NCI-H2029 (cell line): Measurements from ENCODE around the gene PTX3.

Experiments used
- DNase-seq: peaks from one replicate; lab custom pipeline; 2025; lab: John Stamatoyannopoulos, UW

PTX3 gene

GRCh38 chr3:157423337-157423736, 13.3 kb upstream of the PTX3 start:
- no peak for DNase-seq

GRCh38 chr3:157427901-157428300, 8.7 kb upstream of the PTX3 start:
- no peak for DNase-seq

GRCh38 chr3:157428853-157429252, 7.8 kb upstream of the PTX3 start:
- no peak for DNase-seq

- no peak for DNase-seq
Measured at GRCh38 chr3:157429708-157430107, 6.9 kb upstream of the PTX3 start.

DNA sequence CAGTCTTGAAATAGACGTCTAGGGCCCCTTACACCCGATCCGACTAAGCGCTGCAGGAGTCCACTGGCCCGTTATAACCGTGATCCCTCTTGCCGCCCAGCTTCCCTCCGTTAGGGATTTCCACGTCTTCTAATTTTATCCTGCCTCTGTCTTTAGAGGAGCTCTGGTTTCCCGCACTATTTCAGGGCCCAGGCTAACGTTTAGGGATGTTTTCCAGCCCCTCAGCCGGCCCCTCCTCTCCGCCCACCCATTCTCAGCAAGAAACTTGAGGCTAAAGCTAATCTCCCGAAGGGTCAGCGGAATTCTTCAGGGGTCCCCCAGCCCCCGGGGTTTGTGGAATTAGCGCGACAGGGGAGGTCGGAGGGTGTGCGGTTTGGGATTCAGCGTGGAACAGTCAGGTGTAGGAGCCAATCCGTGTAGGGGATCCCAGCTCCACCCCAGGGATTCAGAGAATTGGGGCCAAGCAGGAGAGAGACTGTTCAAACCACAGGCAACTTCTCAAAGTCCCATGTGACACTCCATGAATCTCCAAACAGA, 1.6 kb downstream of the PTX3 start:
- DNase-seq: no peak

DNA sequence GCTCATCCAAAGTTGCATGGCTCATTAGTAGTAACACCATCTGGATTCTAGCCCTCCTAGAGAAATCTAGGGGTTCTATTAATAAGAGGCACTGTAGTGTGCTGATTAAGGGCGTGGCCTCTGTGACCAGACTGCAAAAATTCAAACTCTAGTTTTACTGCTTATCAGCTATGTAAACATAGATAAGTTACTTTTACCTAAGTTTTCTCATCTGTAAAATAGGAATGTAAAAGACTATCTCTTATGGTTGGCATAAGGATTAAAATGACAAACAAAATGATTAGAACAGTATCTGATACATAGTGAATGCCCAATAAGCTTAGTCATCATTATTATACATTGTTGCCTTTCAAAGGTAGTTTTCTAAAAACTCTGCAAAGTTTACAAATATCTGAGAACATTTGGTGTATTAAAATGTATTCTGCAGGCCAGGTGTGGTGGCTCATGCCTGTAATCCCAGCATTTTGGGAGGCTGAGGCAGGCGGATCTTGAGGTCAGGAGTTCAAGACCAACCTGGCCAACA, 4.5 kb downstream of the PTX3 start:
- no peak for DNase-seq

- DNase-seq: no peak
Measured at GRCh38 chr3:157442729-157443128, 6.1 kb downstream of the PTX3 start.

- DNase-seq: no peak
Measured at GRCh38 chr3:157443905-157444796, 7.5 kb downstream of the PTX3 start.

- DNase-seq: no peak
Measured at GRCh38 chr3:157444797-157445184, 8.1 kb downstream of the PTX3 start.

DNA sequence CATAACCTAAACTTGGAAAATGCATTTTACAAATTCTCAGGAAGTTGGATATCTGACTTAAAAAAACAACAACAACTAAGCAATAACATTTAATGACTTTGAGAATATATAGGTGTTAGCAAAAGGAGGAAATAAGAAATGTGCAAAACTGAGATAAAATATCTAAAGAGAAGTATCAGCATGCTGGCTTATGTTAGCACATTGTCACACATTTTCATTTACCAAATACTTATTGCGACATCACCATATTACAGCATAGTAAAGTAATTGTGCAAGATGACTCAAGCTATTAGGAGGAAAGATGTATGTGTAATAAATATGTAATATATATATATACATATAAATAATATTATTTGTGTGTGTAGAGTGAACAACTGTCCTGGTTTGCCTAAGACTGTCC, 9.2 kb downstream of the PTX3 start:
- no peak for DNase-seq

DNA sequence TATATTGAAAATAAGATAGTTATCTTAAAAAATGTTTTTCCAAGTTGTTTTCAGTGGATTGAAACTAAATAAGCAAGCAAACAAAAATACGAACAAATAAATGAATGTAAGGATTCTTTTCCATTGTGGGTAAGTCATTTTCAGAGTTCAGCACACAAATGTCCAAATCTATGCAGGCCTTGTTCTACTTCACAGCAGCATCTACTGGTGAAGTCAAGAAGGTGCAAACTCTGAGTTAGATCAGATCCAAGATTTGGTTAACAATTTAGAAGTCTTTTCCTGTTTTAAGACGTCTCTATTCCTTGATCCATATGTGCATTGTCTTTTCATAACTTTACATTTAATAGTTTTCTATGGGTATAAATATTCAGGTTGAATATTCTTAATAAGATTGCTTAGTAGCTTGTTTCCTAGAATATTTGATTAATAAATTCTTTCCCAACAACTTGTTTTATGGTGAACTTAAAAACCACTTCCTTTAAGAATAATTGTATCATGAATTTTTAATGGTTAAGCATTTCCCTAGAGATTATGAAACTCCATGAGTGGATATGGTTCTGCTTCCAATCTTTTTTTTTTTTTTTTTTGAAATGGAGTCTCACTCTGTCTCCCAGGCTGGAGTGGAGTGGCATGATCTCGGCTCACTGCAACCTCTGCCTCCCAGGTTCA, 10.5 kb downstream of the PTX3 start:
- DNase-seq: no peak

- no peak for DNase-seq
Measured at GRCh38 chr3:157452097-157452496, 15.4 kb downstream of the PTX3 start.

DNA sequence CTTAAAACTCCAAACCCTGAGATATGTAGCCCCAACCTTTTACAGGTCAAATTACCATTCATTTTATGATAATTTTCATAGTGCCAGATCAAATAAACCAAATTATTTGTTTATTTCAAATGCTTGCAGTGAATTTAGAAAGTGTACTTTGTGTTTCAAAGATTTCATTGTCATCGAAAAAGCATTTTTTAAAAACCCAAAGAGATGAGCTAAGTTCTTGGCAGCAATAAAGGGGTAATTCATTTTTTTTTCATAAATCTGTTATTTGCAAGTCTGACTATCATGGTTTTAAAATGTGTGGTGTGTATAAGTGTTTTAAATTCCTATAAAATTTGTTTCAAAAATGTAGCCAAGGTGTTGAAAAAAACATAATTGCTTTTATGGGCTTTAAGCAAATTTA, 17.2 kb downstream of the PTX3 start:
- no peak for DNase-seq

DNA sequence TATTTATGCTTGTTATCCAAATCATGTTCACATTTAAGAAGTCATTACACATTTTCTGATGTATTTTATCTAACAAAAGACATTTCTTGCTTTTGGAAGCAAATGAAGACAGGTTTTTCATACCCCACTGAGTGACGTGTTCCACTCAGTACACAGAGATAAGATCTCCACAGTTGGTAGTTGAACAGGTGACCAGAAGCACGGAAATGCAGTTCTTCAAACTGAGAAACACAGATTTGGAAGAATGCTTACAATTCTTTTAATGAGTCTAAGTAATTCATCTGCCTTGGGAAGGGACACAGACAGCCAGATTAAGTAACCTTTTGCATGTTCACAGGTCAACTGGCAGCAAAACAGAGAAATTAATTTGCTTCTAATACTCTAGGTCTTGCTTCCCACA, 23.1 kb downstream of the PTX3 start:
- no peak for DNase-seq

- no peak for DNase-seq
Measured at GRCh38 chr3:157460253-157460652, 23.6 kb downstream of the PTX3 start.

DNA sequence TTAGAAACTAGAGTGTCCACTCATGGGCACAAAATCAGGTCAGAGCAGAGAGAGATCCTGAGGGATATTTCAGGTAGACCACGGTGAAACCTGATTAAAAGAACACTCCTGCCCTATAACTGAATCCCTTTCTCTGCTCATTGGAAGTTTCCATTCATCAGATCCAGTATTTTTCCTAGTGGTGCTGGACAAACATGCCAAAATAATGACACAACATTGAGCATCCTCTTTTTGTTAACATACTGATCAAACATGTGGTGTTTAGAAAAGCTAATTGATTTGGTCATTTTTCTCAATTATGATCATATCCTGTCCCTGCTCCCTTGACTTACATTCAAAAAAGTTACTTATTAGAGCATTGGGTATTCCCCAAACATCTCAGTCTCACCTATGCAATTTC, 27.2 kb downstream of the PTX3 start:
- DNase-seq: no peak

DNA sequence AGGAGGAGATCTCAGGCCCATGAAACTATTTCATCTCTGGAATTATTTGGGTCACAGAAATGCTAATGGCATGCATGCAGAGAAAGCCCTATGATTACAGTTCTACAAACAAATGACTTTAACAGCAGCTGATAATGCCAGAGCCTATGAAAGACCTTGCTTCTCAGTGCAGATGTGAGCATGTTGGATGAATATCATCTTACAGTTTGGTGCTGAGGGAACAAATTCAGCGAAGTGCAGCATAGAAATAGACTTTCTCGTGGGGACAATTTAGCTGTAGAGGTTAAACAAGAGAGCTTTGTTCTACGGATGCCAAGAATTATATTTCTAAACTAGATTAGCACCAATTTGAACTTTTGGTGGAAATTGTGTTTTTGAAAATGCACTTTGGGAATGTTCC, 27.7 kb downstream of the PTX3 start:
- no peak for DNase-seq

DNA sequence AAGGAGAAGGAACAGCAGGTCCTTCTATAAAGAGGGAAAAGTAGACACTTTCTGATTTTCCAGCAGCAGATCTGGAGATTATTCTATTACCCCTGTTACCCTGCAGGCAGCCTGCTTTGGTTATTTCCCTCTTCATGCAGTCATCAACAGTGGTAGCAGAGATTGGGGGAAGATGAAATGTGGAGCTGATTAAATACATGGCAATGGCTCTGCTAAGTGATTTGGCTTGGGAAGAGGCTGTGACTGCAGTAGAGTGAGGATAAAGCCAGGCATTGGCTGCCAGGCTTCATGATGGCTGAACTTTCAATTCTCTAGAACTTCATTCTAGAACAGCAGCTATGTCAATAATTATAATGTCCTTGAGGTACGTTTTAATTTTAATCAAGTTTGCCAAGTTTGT, 29.1 kb downstream of the PTX3 start:
- no peak for DNase-seq

DNA sequence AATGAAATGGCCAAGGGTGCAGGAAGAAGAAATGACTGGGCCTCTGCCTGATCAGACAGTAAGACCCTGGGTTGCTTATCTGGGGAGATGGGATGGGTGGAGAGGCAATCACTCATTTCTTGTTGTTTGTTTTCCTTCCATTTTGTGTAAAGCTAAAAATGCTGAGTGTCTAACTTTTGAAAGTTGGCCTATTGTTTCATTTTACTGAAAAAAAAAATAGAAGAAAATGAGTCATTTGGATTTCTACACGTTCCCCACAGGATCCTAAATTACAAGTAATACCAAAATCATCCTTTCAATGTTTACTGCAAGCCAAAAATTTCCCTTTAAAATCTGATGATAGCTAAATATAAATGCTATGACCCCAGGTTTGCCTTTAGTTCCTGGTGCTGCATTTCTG, 30.6 kb downstream of the PTX3 start:
- no peak for DNase-seq

- no peak for DNase-seq
Measured at GRCh38 chr3:157469561-157470294, 33.1 kb downstream of the PTX3 start.

GRCh38 chr3:157471064-157471463, 34.4 kb downstream of the PTX3 start:
- no peak for DNase-seq

GRCh38 chr3:157472648-157473047, 36.0 kb downstream of the PTX3 start:
- no peak for DNase-seq
